Gastrocnemius medialis (tissue), 4 donors: Measurements from ENCODE around the gene LSM14A. TPM values are rescaled to one million over a fixed set of nuclear protein-coding genes. Genes with fewer than 3 reads are reported as not detected.

Experiments used
- ATAC-seq, 2 donors: fragments of 150-250 bp; one replicate each; pipeline ENCODE4 v1.9.1; 2016
- DNase-seq, 2 donors: peaks; one replicate each; pipeline ENCODE4 v3.0.0-alpha.2; 2019
- H3K27ac ChIP-seq, 4 donors: fragments of 200-600 bp; sonication (generic); 1 replicate in 1 of 4; 2 replicates in 3 of 4; pipeline ENCODE4 v1.5.1; 2016 to 2018; ENCODE audit warnings: mild to moderate bottlenecking in 2 of 4, moderate library complexity in 1 of 4
- H3K27me3 ChIP-seq, 3 donors: fragments of 200-600 bp; sonication (generic) in 2 of 3; 1 replicate in 1 of 3; 2 replicates in 2 of 3; pipeline versions ENCODE4 v1.5.1 to v1.6.0; 2016 to 2019; ENCODE audit warnings: mild to moderate bottlenecking in 1 of 3, moderate library complexity in 1 of 3
- H3K36me3 ChIP-seq, 2 donors: fragments of 200-600 bp; sonication (generic) in 1 of 2; one replicate each; pipeline ENCODE4 v1.5.1; 2017 to 2018
- H3K4me1 ChIP-seq, 2 donors: fragments of 200-600 bp; sonication (generic) in 1 of 2; one replicate each; pipeline ENCODE4 v1.5.1; 2016 to 2017; ENCODE audit warnings: mild to moderate bottlenecking in 2 of 2
- H3K4me3 ChIP-seq, 4 donors: fragments of 200-600 bp; sonication (generic) in 3 of 4; 1 replicate in 1 of 4; 2 replicates in 3 of 4; pipeline ENCODE4 v1.5.1; 2016 to 2019; ENCODE audit warnings: mild to moderate bottlenecking in 2 of 4
- H3K9me3 ChIP-seq, 3 donors: fragments of 200-600 bp; sonication (generic) in 2 of 3; 1 replicate in 1 of 3; 2 replicates in 2 of 3; pipeline ENCODE4 v1.5.1; 2016 to 2019
- POLR2A ChIP-seq, 2 donors: fragments of 450-650 bp; IDR thresholded peaks; one replicate each; pipeline ENCODE4 v1.6.1; 2017; ENCODE audit warnings: antibody characterized with exemption in 2 of 2, mild to moderate bottlenecking in 2 of 2, moderate library complexity in 2 of 2
- in situ Hi-C, 4 donors: fragments of 200-750 bp; cut with MboI; loops; one replicate each; pipeline versions ENCODE4 v1.15.0 to v1.8.0; 2017; ENCODE audit warnings: low sequenced_read_pairs in 4 of 4
- intact Hi-C: fragments of 100-400 bp; cut with DNase I; formaldehyde crosslinking; loops from one replicate; pipeline ENCODE4 v1.15.1; 2023; ENCODE audit warnings: low total_unique reads
- total RNA-seq, 4 donors: library from RNA; depleted of rRNA; stranded (reverse); fragments of >200 nt; gene quantifications; one replicate each; pipeline versions ENCODE4 v1.1.0 to v1.2.3, GENCODE V29; 2016
- TF ChIP-seq, protein P1 (sequence below), 5 experiments: fragments of 450-650 bp in 3 of 5; fragments of 200-600 bp in 2 of 5; sonication (generic) in 2 of 5; IDR thresholded peaks in 4 of 5; conservative IDR thresholded peaks in 1 of 5; 1 replicate in 4 of 5; 2 replicates in 1 of 5; pipeline ENCODE4 v1.5.1; 2016 to 2019; ENCODE audit warnings: antibody characterized with exemption in 5 of 5, mild to moderate bottlenecking in 3 of 5, moderate library complexity in 3 of 5

The LSM14A gene
- total RNA-seq, 4 donors from 2014 or later, result 104 to 120 (median 115) TPM

DNA sequence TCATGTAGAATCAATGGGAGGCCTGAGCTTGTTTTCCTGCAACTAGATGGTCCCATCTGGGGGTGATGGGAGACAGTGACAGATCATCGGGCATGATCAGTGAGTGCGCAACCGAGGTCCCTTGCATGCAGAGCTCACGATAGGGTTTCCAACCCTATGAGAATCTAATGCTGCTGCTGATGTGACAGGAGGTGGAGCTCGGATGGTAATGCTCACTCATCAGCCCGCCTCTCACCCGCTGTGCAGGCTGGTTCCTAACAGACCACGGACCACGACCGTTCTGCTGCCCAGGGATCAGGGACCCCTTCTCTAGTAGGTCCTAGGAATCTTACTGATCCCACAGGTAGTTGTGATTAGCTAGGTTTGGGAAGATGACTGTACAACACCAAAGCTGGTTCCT lies 58.5 kb downstream of the LSM14A start:
- in situ Hi-C loops (loop anchor here in 2 of 4 donors (25.0 kb wide), 1 partner anchor 106 kb away; no protein-coding TSS in a partner anchor), intact Hi-C loops (no loop called here)
- DNase-seq (no peak), ATAC-seq (no peak)
- H3K4me1 ChIP-seq, result peaks cover 0 to 10% of the 10 kb centered on the region in 2 donors
- no peak overlapping the region for H3K27ac ChIP-seq
- H3K27me3 ChIP-seq, result no peaks in the 10 kb centered on the region
- no peaks in the 10 kb centered on the region for H3K9me3 ChIP-seq
- TF ChIP-seq, protein P1, sequence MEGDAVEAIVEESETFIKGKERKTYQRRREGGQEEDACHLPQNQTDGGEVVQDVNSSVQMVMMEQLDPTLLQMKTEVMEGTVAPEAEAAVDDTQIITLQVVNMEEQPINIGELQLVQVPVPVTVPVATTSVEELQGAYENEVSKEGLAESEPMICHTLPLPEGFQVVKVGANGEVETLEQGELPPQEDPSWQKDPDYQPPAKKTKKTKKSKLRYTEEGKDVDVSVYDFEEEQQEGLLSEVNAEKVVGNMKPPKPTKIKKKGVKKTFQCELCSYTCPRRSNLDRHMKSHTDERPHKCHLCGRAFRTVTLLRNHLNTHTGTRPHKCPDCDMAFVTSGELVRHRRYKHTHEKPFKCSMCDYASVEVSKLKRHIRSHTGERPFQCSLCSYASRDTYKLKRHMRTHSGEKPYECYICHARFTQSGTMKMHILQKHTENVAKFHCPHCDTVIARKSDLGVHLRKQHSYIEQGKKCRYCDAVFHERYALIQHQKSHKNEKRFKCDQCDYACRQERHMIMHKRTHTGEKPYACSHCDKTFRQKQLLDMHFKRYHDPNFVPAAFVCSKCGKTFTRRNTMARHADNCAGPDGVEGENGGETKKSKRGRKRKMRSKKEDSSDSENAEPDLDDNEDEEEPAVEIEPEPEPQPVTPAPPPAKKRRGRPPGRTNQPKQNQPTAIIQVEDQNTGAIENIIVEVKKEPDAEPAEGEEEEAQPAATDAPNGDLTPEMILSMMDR (IDR thresholded peaks at IDR 0.05 in 4 of 5, conservative IDR thresholded peaks at IDR 0.05 in 1 of 5), result no peak
- no peak for TF ChIP-seq POLR2A (IDR thresholded peaks at IDR 0.05)
- H3K36me3 ChIP-seq, result peaks cover 0 to 36% of the 10 kb centered on the region in 2 donors
- no peak overlapping the region for H3K4me3 ChIP-seq

DNA sequence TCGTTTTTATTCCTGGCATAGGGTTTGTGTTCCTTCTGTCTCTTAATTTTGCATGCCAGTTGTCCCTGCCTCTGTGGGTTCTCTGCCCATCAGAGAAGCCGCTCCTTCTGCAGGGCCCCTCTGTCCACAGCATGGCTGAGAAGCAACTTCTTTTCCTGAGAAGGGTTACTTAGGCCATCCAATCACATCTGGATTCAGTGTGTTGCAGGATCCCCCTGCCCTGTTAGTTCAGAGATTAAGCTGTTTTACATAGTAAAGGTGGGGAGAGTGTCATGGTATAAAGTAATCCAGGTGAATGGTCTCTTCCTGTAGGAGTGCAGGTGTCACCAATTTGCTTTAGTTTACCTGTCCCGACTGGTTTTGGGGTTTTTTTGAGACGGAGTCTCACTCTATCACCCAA lies 59.1 kb downstream of the LSM14A start:
- in situ Hi-C loops, result loop anchor here in 2 of 4 donors (25.0 kb wide), 1 partner anchor 106 kb away; no protein-coding TSS in a partner anchor
- DNase-seq, result no peak
- Histone ChIP-seq H3K36me3 (peaks cover 0 to 36% of the 10 kb centered on the region in 2 donors), H3K27ac (no peak overlapping the region), H3K4me1 (peaks cover 0 to 10% of the 10 kb centered on the region in 2 donors), H3K27me3 (no peaks in the 10 kb centered on the region), H3K9me3 (no peaks in the 10 kb centered on the region), H3K4me3 (no peak overlapping the region)
- TF ChIP-seq, protein P1 (IDR thresholded peaks at IDR 0.05 in 4 of 5, conservative IDR thresholded peaks at IDR 0.05 in 1 of 5), result no peak
- no peak for TF ChIP-seq POLR2A (IDR thresholded peaks at IDR 0.05)
- intact Hi-C loops, result no loop called here
- ATAC-seq, result no peak

DNA sequence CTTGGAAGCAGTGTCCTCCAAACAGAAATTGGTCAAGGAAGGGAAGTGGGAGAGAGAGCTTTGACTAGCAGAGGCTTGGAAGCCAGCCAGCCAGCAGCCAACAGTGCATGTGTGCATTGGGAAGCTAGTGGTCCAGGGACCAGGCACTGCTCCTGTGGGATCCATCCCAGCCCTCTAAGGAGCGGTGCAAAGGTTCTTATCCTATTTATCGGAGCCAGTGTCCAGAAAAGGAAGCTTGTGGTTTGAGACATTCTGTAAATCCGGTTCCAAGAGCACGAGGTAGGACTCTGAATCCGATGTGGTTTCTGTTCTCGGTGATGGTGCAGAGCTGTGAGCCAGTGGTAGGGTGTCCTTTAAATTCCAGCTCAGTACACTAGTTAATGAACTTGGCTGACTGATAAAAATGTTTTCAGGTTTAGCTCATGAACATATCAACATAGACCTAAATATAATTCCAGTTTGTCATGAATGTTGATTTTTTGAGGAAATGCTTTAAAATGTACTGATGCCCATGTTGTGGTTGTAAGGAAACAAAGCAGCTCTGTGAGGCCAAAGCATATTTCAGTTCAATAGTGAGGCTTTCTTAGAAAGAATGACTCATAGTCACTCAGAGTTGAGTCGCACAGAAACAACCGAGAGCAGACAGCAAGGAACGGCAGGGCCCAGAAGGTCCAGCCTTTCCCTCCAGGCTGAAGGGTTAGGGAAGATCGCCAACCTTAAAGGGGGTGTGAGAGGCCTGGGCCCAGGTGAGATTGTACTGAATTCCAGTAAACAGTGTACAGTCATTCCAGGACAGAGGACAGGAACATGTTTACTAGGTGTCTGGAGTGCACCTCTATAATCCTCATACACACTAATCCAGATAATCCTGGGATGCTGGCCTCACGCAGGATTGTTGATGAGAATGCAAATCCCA lies 60.5 kb downstream of the LSM14A start:
- intact Hi-C loops (no loop called here), in situ Hi-C loops (loop anchor here in 2 of 4 donors (25.0 kb wide), 1 partner anchor 104 kb away; no protein-coding TSS in a partner anchor)
- peaks cover 0 to 27% of the 10 kb centered on the region in 2 donors for H3K36me3 ChIP-seq
- H3K9me3 ChIP-seq, result no peaks in the 10 kb centered on the region
- H3K27me3 ChIP-seq, result no peaks in the 10 kb centered on the region
- no peak for TF ChIP-seq POLR2A (IDR thresholded peaks at IDR 0.05)
- TF ChIP-seq, protein P1 (IDR thresholded peaks at IDR 0.05 in 4 of 5, conservative IDR thresholded peaks at IDR 0.05 in 1 of 5), result no peak
- peaks cover 0 to 10% of the 10 kb centered on the region in 2 donors for H3K4me1 ChIP-seq
- H3K27ac ChIP-seq, result peak overlapping the region; percentile 23 to 61 (median 55)
- DNase-seq (no peak), ATAC-seq (peak; percentile 64 to 88)
- H3K4me3 ChIP-seq, result no peak overlapping the region

DNA sequence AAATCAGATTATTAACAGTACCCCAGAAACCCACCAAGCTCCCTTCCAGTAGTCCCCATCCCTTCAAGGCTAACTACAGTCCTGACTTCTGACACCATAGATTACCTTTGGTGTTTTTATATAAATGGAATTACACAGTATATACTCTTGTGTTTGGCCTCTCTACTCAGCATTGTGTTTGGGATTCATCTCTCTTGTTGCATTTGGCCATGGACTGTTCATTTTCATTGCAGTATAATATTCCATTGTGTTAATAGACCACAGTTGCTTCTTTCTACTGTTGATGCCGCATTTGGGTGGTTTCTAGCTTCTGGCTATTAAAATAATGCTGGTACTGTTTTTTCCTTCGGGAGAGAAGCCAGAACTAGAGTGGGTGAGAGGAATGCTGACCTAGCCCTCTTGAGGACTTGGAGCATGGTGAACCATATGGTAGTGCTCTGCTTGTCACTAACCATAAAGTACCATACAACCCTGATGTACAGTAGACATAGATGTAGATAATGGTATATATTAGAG lies 63.2 kb downstream of the LSM14A start:
- H3K36me3 ChIP-seq, result peaks cover 0 to under 1% of the 10 kb centered on the region in 2 donors
- intact Hi-C loops, result no loop called here
- peaks cover 0 to 10% of the 10 kb centered on the region in 2 donors for H3K4me1 ChIP-seq
- no peak for ATAC-seq
- H3K9me3 ChIP-seq, result no peaks in the 10 kb centered on the region
- H3K27ac ChIP-seq, result no peak overlapping the region
- H3K4me3 ChIP-seq, result no peak overlapping the region
- H3K27me3 ChIP-seq, result no peaks in the 10 kb centered on the region
- TF ChIP-seq, protein P1 (IDR thresholded peaks at IDR 0.05 in 4 of 5, conservative IDR thresholded peaks at IDR 0.05 in 1 of 5), result no peak
- TF ChIP-seq POLR2A (IDR thresholded peaks at IDR 0.05), result no peak
- in situ Hi-C loops, result loop anchor here in 2 of 4 donors (25.0 kb wide), 1 partner anchor 102 kb away; no protein-coding TSS in a partner anchor
- no peak for DNase-seq
